Type B pancreatic cell (in vitro differentiated cells): ENCODE measurements around the gene MMP11. TPM values are rescaled to one million over a fixed set of nuclear protein-coding genes. Genes with fewer than 3 reads are reported as not detected.
A peak's percentile ranks its signal among the peaks of the same experiment; 100 is the strongest.

Source experiments
- DNase-seq: peaks from one replicate; pipeline ENCODE4 v3.0.0; 2021; ENCODE audit warnings: mixed read lengths; ENCODE audit not compliant: unreplicated experiment; ENCODE audit errors: extremely low spot score
- H3K27ac Mint-ChIP-seq: 2 replicates; pipeline ENCODE4 v1.8.0; 2021; ENCODE audit warnings: mild to moderate bottlenecking, mixed read lengths
- H3K27me3 Mint-ChIP-seq: 2 replicates; pipeline ENCODE4 v1.8.0; 2021; ENCODE audit warnings: mixed read lengths
- H3K36me3 Mint-ChIP-seq: 2 replicates; pipeline ENCODE4 v1.8.0; 2021; ENCODE audit warnings: mixed read lengths
- H3K4me1 Mint-ChIP-seq: one replicate; pipeline ENCODE4 v1.8.0; 2021; ENCODE audit warnings: mixed read lengths; ENCODE audit not compliant: unreplicated experiment
- H3K4me3 Mint-ChIP-seq: 2 replicates; pipeline ENCODE4 v1.8.0; 2021; ENCODE audit warnings: mild to moderate bottlenecking, mixed read lengths
- H3K9me3 Mint-ChIP-seq: 2 replicates; pipeline ENCODE4 v1.8.0; 2021; ENCODE audit warnings: mixed read lengths
- CTCF ChIP-seq: fragments of 200-600 bp; sonication (generic); conservative IDR thresholded peaks from 2 replicates; pipeline ENCODE4 v1.5.0; 2021; ENCODE audit warnings: antibody characterized with exemption, mild to moderate bottlenecking
- total RNA-seq: library from RNA; stranded (reverse); gene quantifications from 2 replicates; pipeline ENCODE4 v1.2.1, GENCODE V29; 2021; ENCODE audit warnings: low replicate concordance

MMP11 gene
- total RNA-seq, 1 donor from 2014 or later, result 31.6 TPM

- Mint-ChIP-seq H3K4me3 (peak within 1 kb of the TSS; percentile 88), H3K27ac (peak within 1 kb of the TSS; percentile 61), H3K27me3 (no peaks in the 10 kb centered on the region), H3K4me1 (peaks cover 3% of the 10 kb centered on the region), H3K36me3 (no peaks in the 10 kb centered on the region), H3K9me3 (no peaks in the 10 kb centered on the region)
- peak; percentile 93 for TF ChIP-seq CTCF
- peak; percentile 89 for DNase-seq
These were observed 4.7 kb upstream of the MMP11 start, which contains the start of gene CHCHD10 for GRCh38 chr22:23767673-23768548. CHCHD10 (minus strand) TSS chr22:23767972; CDS start chr22:23767874, 98 bp downstream.

GRCh38 chr22:23769321-23769965, 3.2 kb upstream of the MMP11 start:
- H3K36me3 Mint-ChIP-seq, result no peaks in the 10 kb centered on the region
- H3K9me3 Mint-ChIP-seq, result no peaks in the 10 kb centered on the region
- H3K4me1 Mint-ChIP-seq, result peaks cover 14% of the 10 kb centered on the region
- peak overlapping the region; percentile 14 for H3K4me3 Mint-ChIP-seq
- no peak overlapping the region for H3K27ac Mint-ChIP-seq
- peaks cover 6% of the 10 kb centered on the region for H3K27me3 Mint-ChIP-seq
- DNase-seq, result no peak
- TF ChIP-seq CTCF, result no peak

- Mint-ChIP-seq H3K27me3 (peaks cover 6% of the 10 kb centered on the region), H3K36me3 (no peaks in the 10 kb centered on the region), H3K4me3 (peak overlapping the region; percentile 83), H3K4me1 (peaks cover 24% of the 10 kb centered on the region), H3K27ac (no peak overlapping the region), H3K9me3 (no peaks in the 10 kb centered on the region)
- DNase-seq, result no peak
- TF ChIP-seq CTCF, result no peak
These were observed 367 bp upstream of the MMP11 start for GRCh38 chr22:23772315-23772648.

GRCh38 chr22:23773483-23774113, 949 bp downstream of the MMP11 start:
- Mint-ChIP-seq H3K36me3 (no peaks in the 10 kb centered on the region), H3K9me3 (no peaks in the 10 kb centered on the region), H3K4me1 (peaks cover 24% of the 10 kb centered on the region), H3K27me3 (peaks cover 6% of the 10 kb centered on the region), H3K4me3 (peak overlapping the region; percentile 70), H3K27ac (peak overlapping the region; percentile 11)
- no peak for DNase-seq
- TF ChIP-seq CTCF, result no peak

- Mint-ChIP-seq H3K4me1 (peaks cover 24% of the 10 kb centered on the region), H3K4me3 (peak overlapping the region; percentile 79), H3K9me3 (no peaks in the 10 kb centered on the region), H3K27ac (peak overlapping the region; percentile 62), H3K27me3 (peaks cover 6% of the 10 kb centered on the region), H3K36me3 (no peaks in the 10 kb centered on the region)
- no peak for TF ChIP-seq CTCF
- no peak for DNase-seq
These were observed 1.7 kb downstream of the MMP11 start for GRCh38 chr22:23774114-23774921.
